Adrenal gland (tissue), 5 donors: Measurements from ENCODE around the gene SEPTIN8.
"Not testable (repeated sequence)": the region's sequence is repeated elsewhere in the genome, so short reads cannot be mapped to it uniquely, and the experiment has no call there.

Source experiments
- CTCF ChIP-seq, 6 experiments: fragments of 450-650 bp in 4 of 6; fragments of 200-600 bp in 2 of 6; sonication (generic) in 1 of 6; IDR thresholded peaks; 1 replicate in 5 of 6; 2 replicates in 1 of 6; pipeline versions ENCODE4 v1.5.1 to v1.8.0; 2016 to 2021; ENCODE audit warnings: antibody characterized with exemption in 6 of 6, mild to moderate bottlenecking in 2 of 6, moderate library complexity in 1 of 6
- POLR2A ChIP-seq, 2 donors: fragments of 450-650 bp; IDR thresholded peaks; one replicate each; pipeline ENCODE4 v1.6.1; 2017; ENCODE audit warnings: antibody characterized with exemption in 2 of 2, mild to moderate bottlenecking in 2 of 2, moderate library complexity in 1 of 2
- donor health status: DM: no; HTN: no; CAD: no.

DNA sequence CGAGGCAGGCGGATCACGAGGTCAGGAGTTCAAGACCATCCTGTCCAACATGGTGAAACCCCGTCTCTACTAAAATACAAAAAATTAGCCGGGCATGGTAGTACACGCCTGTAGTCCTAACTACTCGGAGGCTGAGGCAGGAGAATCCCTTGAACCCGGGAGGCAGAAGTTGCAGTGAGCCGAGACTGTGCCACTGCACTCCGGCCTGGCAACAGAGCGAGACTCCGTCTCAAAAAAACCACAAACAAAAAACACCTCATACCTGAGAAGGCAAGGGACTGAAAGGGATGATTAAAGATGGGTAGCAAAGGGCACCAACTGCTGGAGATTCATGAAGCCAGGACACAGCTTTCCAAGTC is 29.7 kb upstream of the SEPTIN8 start:
- TF ChIP-seq CTCF, POLR2A (IDR thresholded peaks at IDR 0.05): not testable (repeated sequence)
